Tibial nerve (tissue), 4 donors: ENCODE measurements around the gene TRERF1.

Experiments
- CTCF ChIP-seq, 5 experiments: fragments of 200-600 bp in 3 of 5; fragments of 450-650 bp in 2 of 5; sonication (generic) in 3 of 5; IDR thresholded peaks; one replicate each; pipeline ENCODE4 v1.5.1; 2016 to 2019; ENCODE audit warnings: antibody characterized with exemption in 5 of 5, mild to moderate bottlenecking in 3 of 5, moderate library complexity in 2 of 5
- EP300 ChIP-seq, 2 donors: sonication (generic); formaldehyde crosslinking; IDR thresholded peaks; one replicate each; pipeline ENCODE4 v1.6.1; 2017; ENCODE audit warnings: antibody characterized with exemption in 2 of 2, mild to moderate bottlenecking in 1 of 2
- POLR2A ChIP-seq, 2 donors: fragments of 450-650 bp; IDR thresholded peaks; one replicate each; pipeline ENCODE4 v1.6.1; 2017; ENCODE audit warnings: antibody characterized with exemption in 2 of 2, mild to moderate bottlenecking in 2 of 2, moderate library complexity in 2 of 2

GRCh38 chr6:42453654-42454427 is 2.1 kb upstream of the TRERF1 start:
- TF ChIP-seq CTCF (IDR thresholded peaks at IDR 0.05) (no peak), POLR2A (IDR thresholded peaks at IDR 0.05) (no peak), EP300 (IDR thresholded peaks at IDR 0.05) (no peak)
